Activated CD8-positive, alpha-beta T cell treated with anti-CD3 and anti-CD28 coated beads for 36 hours (primary cell): ENCODE measurements around the gene RPE. TPM values are rescaled to one million over a fixed set of nuclear protein-coding genes. Genes with fewer than 3 reads are reported as not detected.

ENCODE experiments used
- ATAC-seq: fragments of 200-7000 bp; cut with Tn5 transposase; one replicate; pipeline ENCODE4 v1.10.0; 2021; ENCODE audit warnings: mild to moderate bottlenecking, moderate library complexity
- CTCF ChIA-PET: fragments of 350-600 bp; sonication (Branson Sonifier 250); formaldehyde crosslinking; loops from one replicate; lab custom pipeline; 2021; ENCODE audit warnings: antibody characterized with exemption; lab: Charles Lee
- POLR2A ChIA-PET: fragments of 350-600 bp; sonication (Branson Sonifier 250); formaldehyde crosslinking; loops from one replicate; lab custom pipeline; 2021; ENCODE audit warnings: antibody characterized with exemption; lab: Charles Lee
- DNase-seq: peaks from one replicate; pipeline ENCODE4 v3.0.0-alpha.2; 2020
- H3K27ac Mint-ChIP-seq: one replicate; pipeline ENCODE4 v1.8.0; 2021; ENCODE audit warnings: mild to moderate bottlenecking, mixed read lengths
- H3K27me3 Mint-ChIP-seq: one replicate; pipeline ENCODE4 v1.8.0; 2021; ENCODE audit warnings: mixed read lengths
- H3K36me3 Mint-ChIP-seq: one replicate; pipeline ENCODE4 v1.8.0; 2021; ENCODE audit warnings: low read depth, mixed read lengths
- H3K4me1 Mint-ChIP-seq: one replicate; pipeline ENCODE4 v1.8.0; 2021; ENCODE audit warnings: low read depth, mixed read lengths
- H3K4me3 Mint-ChIP-seq: one replicate; pipeline ENCODE4 v1.8.0; 2021; ENCODE audit warnings: mild to moderate bottlenecking, moderate library complexity, mixed read lengths
- H3K9me3 Mint-ChIP-seq: one replicate; pipeline ENCODE4 v1.8.0; 2021; ENCODE audit warnings: mixed read lengths
- intact Hi-C: fragments of 100-400 bp; cut with micrococcal nuclease; formaldehyde crosslinking; loops from one replicate; pipeline ENCODE4 v1.10.0; 2022
- total RNA-seq, 2 experiments: library from RNA; stranded (reverse); gene quantifications; one replicate each; pipeline ENCODE4 v1.2.3, GENCODE V29; 2021
- TF ChIP-seq, protein P1 (sequence below): fragments of 200-600 bp; IDR thresholded peaks from one replicate; pipeline ENCODE4 v1.8.0; 2022; ENCODE audit warnings: antibody characterized with exemption, mild to moderate bottlenecking

Gene RPE
- total RNA-seq, 2 experiments from 2014 or later, result 55.9 to 58.1 TPM

DNA sequence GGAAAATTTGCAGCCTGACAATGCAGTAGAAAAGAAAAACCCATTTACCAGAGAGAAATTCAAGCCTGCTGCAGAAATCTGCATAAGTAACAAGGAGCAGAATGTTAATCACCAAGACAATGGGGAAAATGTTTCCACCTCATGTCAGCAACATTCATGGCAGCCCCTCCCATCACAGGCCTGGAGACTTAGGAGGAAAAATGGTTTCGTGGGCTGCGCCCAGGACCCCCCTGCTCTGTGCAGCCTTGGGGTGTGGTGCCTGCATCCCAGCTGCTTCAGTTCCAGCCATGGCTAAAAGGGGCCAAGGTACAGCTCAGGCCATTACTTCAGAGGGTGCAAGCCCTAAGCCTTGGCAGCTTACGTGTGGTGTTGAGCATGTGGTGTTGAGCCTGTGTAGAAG is 53.4 kb downstream of the RPE start:
- H3K27ac Mint-ChIP-seq, result no peak overlapping the region
- no peaks in the 10 kb centered on the region for H3K4me1 Mint-ChIP-seq
- peaks cover 7% of the 10 kb centered on the region for H3K36me3 Mint-ChIP-seq
- no peak overlapping the region for H3K4me3 Mint-ChIP-seq
- ChIA-PET CTCF (no interaction called here), POLR2A (no interaction called here)
- H3K9me3 Mint-ChIP-seq, result peaks cover 19% of the 10 kb centered on the region
- TF ChIP-seq, protein P1, sequence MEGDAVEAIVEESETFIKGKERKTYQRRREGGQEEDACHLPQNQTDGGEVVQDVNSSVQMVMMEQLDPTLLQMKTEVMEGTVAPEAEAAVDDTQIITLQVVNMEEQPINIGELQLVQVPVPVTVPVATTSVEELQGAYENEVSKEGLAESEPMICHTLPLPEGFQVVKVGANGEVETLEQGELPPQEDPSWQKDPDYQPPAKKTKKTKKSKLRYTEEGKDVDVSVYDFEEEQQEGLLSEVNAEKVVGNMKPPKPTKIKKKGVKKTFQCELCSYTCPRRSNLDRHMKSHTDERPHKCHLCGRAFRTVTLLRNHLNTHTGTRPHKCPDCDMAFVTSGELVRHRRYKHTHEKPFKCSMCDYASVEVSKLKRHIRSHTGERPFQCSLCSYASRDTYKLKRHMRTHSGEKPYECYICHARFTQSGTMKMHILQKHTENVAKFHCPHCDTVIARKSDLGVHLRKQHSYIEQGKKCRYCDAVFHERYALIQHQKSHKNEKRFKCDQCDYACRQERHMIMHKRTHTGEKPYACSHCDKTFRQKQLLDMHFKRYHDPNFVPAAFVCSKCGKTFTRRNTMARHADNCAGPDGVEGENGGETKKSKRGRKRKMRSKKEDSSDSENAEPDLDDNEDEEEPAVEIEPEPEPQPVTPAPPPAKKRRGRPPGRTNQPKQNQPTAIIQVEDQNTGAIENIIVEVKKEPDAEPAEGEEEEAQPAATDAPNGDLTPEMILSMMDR, result no peak
- ATAC-seq (no peak), DNase-seq (no peak)
- H3K27me3 Mint-ChIP-seq, result no peaks in the 10 kb centered on the region
- intact Hi-C loops, result no loop called here

GRCh38 chr2:210063306-210063705 is 60.9 kb downstream of the RPE start:
- peaks cover 2% of the 10 kb centered on the region for H3K36me3 Mint-ChIP-seq
- ChIA-PET POLR2A (interaction anchor here (0.6 kb wide), 1 partner anchor 292 kb away, joined by 3 read pairs; no protein-coding TSS in a partner anchor), CTCF (no interaction called here)
- no peaks in the 10 kb centered on the region for H3K27me3 Mint-ChIP-seq
- TF ChIP-seq, protein P1, result no peak
- H3K4me3 Mint-ChIP-seq, result no peak overlapping the region
- H3K27ac Mint-ChIP-seq, result no peak overlapping the region
- H3K9me3 Mint-ChIP-seq, result peaks cover 1% of the 10 kb centered on the region
- intact Hi-C loops, result no loop called here
- no peaks in the 10 kb centered on the region for H3K4me1 Mint-ChIP-seq
- DNase-seq (no peak), ATAC-seq (no peak)

Other genes starting within 250 kb of the RPE start
- gene UNC80, start 230.8 kb upstream of the RPE start, total RNA-seq, result not detected
- gene KANSL1L, start 168.8 kb downstream of the RPE start, total RNA-seq, result 1 to 10 TPM; 4.8 to 5.4 TPM
- not detected for gene ACADL, start 222.8 kb downstream of the RPE start, total RNA-seq